ENCODE measurements around the gene TYROBP.

TYROBP gene

GRCh38 chr19:35869327-35870123, 38.6 kb downstream of the TYROBP start:
- peak in 1 of 2 donors; percentile 23 for DNase-seq

DNA sequence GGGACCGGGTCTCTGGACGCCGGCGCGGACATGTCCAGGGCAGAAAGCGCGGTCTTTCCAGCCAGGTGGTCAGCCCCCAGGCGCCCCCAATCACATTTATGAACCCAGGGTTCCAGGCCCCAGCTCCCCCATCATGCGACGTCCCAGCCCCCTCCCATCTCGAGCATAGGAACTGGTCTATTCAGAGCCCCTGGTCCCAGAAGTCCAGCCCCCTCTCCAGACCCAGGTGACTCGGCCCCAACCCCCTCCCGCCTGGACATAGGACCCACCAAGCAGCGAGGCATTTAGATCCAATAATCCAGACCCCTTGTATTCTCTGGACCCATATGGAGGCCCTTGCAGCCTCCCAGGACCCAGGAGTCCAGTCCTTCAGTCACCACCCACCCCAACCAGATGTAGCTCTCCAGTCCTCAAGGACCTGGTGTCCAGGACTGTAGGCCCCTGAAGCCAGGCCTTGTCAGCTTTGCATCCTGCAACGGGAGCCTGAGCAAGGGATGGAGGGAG, 39.2 kb downstream of the TYROBP start:
- no peak for DNase-seq

- no peak for DNase-seq
Observed at GRCh38 chr19:35868172-35868822, 39.8 kb downstream of the TYROBP start, which contains the start of gene APLP1. APLP1 (plus strand) TSS chr19:35868574; CDS start chr19:35868637, 63 bp downstream.

GRCh38 chr19:35863018-35863417, 45.1 kb downstream of the TYROBP start:
- no peak for DNase-seq

- no peak for DNase-seq
Observed at GRCh38 chr19:35862528-35862927, 45.6 kb downstream of the TYROBP start.

GRCh38 chr19:35861640-35862160, 46.4 kb downstream of the TYROBP start:
- no peak for DNase-seq

GRCh38 chr19:35860818-35861639, 47.1 kb downstream of the TYROBP start:
- DNase-seq, result no peak

DNA sequence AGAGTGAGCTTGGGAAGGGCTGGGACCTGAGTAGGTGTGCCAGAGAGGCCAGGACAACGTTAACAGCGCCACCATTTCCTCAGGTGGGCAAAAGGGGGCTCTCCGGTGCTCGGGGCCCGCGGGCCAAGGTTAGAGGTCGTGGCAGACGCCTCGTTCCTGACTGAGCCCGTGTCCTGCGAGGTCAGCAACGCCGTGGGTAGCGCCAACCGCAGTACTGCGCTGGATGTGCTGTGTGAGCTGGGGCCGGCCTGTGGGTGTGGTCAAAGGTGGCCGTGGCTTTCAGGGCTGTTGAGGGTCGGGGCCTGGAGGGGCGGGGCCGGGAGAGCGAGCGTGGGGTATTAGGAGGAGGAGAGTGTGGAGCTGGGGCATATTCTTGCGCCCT, 47.7 kb downstream of the TYROBP start:
- no peak for DNase-seq

DNA sequence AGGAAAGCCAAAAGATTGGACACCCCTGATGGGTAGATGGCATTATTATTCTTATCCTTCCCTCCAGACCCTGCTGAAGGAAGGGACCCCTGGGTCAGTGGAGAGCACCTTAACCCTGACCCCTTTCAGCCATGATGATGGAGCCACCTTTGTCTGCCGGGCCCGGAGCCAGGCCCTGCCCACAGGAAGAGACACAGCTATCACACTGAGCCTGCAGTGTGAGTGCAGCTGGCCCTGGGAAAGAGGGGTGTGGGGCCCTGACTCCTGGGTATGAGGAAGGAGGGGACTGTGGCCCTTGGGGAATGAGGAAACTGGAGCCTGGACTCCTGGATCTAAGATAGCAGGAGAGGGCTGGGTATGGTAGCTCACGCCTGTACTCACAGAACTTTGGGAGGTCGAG, 48.7 kb downstream of the TYROBP start:
- no peak for DNase-seq

GRCh38 chr19:35858311-35858710, 49.8 kb downstream of the TYROBP start:
- DNase-seq, result no peak

GRCh38 chr19:35856546-35857149, 51.4 kb downstream of the TYROBP start, which contains the start of gene KIRREL2:
KIRREL2 (plus strand) TSS chr19:35856911; CDS start chr19:35857120, 209 bp downstream.
- DNase-seq, result peak in 1 of 2 donors; percentile 20
